Measurements from ENCODE around the gene CTCFL. TPM values are rescaled to one million over a fixed set of nuclear protein-coding genes. Genes with fewer than 3 reads are reported as not detected.

CTCFL gene
- total RNA-seq, 1 experiment from 2014 or later = not detected

DNA sequence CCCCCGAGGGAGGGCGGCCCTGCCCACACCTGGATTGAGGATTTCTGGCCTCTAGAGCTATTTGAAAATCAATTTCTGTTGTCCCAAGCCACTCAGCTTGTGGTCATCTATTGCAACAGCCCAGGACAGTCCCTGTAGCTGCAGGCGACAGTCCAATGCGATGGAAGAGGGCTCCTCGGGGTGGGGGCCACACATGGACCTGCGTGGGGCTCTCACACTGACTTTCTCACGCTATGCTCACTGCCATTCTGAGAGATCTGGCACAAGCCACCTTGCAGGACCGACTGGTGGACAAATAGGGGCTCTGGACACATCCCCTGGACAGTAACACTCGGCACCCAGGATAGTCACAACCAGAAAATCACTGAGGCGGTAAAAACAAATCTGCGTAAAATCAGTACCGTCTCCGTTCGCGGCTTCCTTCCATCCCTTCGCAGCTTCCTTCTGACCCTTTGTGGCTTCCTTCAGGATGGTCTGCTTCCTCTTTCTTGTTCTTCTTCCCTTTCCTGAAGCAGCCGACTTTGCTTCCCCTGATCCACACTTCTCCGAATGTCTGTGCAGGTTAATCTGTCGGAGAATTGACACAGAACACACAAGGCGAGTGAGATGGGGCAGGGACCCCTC lies 21.8 kb downstream of the CTCFL start:
- no peak overlapping the region for H3K4me2 ChIP-seq
- no peak for TF ChIP-seq EZH2 (IDR thresholded peaks at IDR 0.05; ENCODE audit: low read depth)
- TF ChIP-seq, protein P1, sequence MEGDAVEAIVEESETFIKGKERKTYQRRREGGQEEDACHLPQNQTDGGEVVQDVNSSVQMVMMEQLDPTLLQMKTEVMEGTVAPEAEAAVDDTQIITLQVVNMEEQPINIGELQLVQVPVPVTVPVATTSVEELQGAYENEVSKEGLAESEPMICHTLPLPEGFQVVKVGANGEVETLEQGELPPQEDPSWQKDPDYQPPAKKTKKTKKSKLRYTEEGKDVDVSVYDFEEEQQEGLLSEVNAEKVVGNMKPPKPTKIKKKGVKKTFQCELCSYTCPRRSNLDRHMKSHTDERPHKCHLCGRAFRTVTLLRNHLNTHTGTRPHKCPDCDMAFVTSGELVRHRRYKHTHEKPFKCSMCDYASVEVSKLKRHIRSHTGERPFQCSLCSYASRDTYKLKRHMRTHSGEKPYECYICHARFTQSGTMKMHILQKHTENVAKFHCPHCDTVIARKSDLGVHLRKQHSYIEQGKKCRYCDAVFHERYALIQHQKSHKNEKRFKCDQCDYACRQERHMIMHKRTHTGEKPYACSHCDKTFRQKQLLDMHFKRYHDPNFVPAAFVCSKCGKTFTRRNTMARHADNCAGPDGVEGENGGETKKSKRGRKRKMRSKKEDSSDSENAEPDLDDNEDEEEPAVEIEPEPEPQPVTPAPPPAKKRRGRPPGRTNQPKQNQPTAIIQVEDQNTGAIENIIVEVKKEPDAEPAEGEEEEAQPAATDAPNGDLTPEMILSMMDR (conservative IDR thresholded peaks at IDR 0.05) = no peak
- H3K9me2 ChIP-seq (ENCODE audit: insufficient read depth) = no peaks in the 10 kb centered on the region
- intact Hi-C loops (cut with micrococcal nuclease; ENCODE audit: unreplicated experiment) = no loop called here
- POLR2A ChIA-PET (ENCODE audit: unreplicated experiment) = no interaction called here
- no peak overlapping the region for H2AFZ ChIP-seq
- no peak overlapping the region for H3K4me3 ChIP-seq
- H3K9me3 ChIP-seq (ENCODE audit: insufficient read depth, low read depth) = no peaks in the 10 kb centered on the region
- CTCF ChIA-PET = no interaction called here
- no peaks in the 10 kb centered on the region for H3K36me3 ChIP-seq (ENCODE audit: low read depth)
- no peaks in the 10 kb centered on the region for H3K79me2 ChIP-seq (ENCODE audit: low read depth)
- no peaks in the 10 kb centered on the region for H3K27me3 ChIP-seq (ENCODE audit: insufficient read depth, low read depth)
- no peak for DNase-seq
- no TSS peak for BruUV-seq (replicated peaks)
- no peaks in the 10 kb centered on the region for H3F3A ChIP-seq (ENCODE audit: insufficient read depth, low read depth)
- H3K4me1 ChIP-seq (replicated peaks; ENCODE audit: insufficient read depth) = peaks cover 6% of the 10 kb centered on the region; the same call in 1 of the 2 replicates
- H3K27ac ChIP-seq = no peak overlapping the region
- no peaks in the 10 kb centered on the region for H4K20me1 ChIP-seq (ENCODE audit: insufficient read depth)

DNA sequence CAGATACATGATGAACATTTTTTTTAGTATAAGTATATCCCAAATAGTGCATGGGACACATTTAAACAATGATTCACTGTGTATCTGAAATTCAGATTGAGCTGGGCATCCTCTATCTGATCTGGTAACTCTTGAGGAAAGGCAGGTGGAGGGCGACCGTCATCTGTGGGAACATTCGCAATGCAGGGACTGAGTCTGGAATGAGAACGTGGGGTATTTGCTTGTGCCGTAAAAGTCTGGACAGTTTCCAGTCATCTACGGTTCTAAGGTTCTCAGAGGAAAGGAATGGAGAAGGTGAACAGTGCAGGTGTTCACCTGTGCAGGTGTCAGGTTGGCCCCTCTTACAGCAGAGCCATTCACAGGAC lies 22.6 kb downstream of the CTCFL start:
- H3F3A ChIP-seq (ENCODE audit: insufficient read depth, low read depth) = no peaks in the 10 kb centered on the region
- no TSS peak for BruUV-seq (replicated peaks)
- no peaks in the 10 kb centered on the region for H3K79me2 ChIP-seq (ENCODE audit: low read depth)
- H4K20me1 ChIP-seq (ENCODE audit: insufficient read depth) = no peaks in the 10 kb centered on the region
- no peak overlapping the region for H3K4me3 ChIP-seq
- H2AFZ ChIP-seq = no peak overlapping the region
- DNase-seq = no peak
- no peak overlapping the region for H3K4me2 ChIP-seq
- POLR2A ChIA-PET (ENCODE audit: unreplicated experiment) = no interaction called here
- CTCF ChIA-PET = no interaction called here
- no peak overlapping the region for H3K27ac ChIP-seq
- H3K9me2 ChIP-seq (ENCODE audit: insufficient read depth) = no peaks in the 10 kb centered on the region
- no peaks in the 10 kb centered on the region for H3K9me3 ChIP-seq (ENCODE audit: insufficient read depth, low read depth)
- no peaks in the 10 kb centered on the region for H3K27me3 ChIP-seq (ENCODE audit: insufficient read depth, low read depth)
- TF ChIP-seq, protein P1 (conservative IDR thresholded peaks at IDR 0.05) = no peak
- no peak for TF ChIP-seq EZH2 (IDR thresholded peaks at IDR 0.05; ENCODE audit: low read depth)
- H3K4me1 ChIP-seq (replicated peaks; ENCODE audit: insufficient read depth) = peaks cover 6% of the 10 kb centered on the region; the same call in 1 of the 2 replicates
- intact Hi-C loops (cut with micrococcal nuclease; ENCODE audit: unreplicated experiment) = no loop called here
- H3K36me3 ChIP-seq (ENCODE audit: low read depth) = no peaks in the 10 kb centered on the region

DNA sequence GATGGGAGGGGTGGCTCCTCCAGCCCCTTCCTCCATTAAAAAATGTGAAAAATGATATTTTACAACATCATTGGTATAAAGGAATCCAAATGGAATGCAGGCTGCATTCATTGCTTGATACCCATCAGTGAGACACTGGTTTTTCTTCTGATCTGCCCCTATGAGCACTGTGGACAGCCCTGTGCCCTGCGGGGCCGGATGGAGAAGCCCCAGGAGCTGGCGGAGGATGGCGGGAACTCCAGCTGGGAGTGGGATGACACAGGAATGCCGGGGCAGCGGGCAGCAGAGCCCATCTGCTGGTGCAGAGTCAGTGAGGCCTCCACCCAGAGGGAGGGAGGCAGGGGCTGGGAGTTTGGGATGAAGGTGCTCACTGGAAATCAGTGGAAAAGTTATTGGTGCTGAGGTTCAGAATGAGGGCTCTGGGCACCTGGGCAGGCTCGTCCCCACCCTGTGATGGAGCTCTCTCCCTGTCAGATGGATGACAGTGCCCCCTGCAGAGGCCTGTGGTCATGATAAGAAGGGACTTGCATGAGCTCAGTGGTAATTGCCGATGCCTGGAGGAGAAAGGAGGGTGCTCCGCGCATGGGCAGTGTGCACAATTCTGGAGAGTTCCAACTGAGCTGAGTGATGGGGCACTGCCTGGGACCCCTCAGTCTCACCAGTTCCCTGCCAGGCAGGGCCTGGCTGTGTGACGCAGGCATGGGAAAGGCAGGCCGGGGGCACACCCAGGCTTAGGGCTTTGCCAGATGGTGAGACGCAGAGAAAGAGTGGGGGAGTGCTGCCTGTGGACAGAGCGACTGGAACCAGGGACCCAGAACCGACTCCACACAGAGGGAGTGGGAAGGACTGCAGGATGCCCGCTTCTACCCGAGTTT lies 23.2 kb downstream of the CTCFL start:
- Histone ChIP-seq H3K4me2 (no peak overlapping the region), H3K36me3 (ENCODE audit: low read depth) (no peaks in the 10 kb centered on the region), H3K4me1 (replicated peaks; ENCODE audit: insufficient read depth) (peaks cover 6% of the 10 kb centered on the region; the same call in 1 of the 2 replicates), H3K79me2 (ENCODE audit: low read depth) (no peaks in the 10 kb centered on the region), H3K9me3 (ENCODE audit: insufficient read depth, low read depth) (no peaks in the 10 kb centered on the region), H3F3A (ENCODE audit: insufficient read depth, low read depth) (no peaks in the 10 kb centered on the region), H3K4me3 (no peak overlapping the region), H3K9me2 (ENCODE audit: insufficient read depth) (no peaks in the 10 kb centered on the region), H3K27me3 (ENCODE audit: insufficient read depth, low read depth) (no peaks in the 10 kb centered on the region), H4K20me1 (ENCODE audit: insufficient read depth) (no peaks in the 10 kb centered on the region), H3K27ac (no peak overlapping the region), H2AFZ (no peak overlapping the region)
- peak; percentile 62 to 68 for DNase-seq
- intact Hi-C loops (cut with micrococcal nuclease; ENCODE audit: unreplicated experiment) = no loop called here
- POLR2A ChIA-PET (ENCODE audit: unreplicated experiment) = interaction anchor here (0.6 kb wide), 1 partner anchor 1088 kb away, joined by 3 read pairs; no protein-coding TSS in a partner anchor
- TF ChIP-seq, protein P1 (conservative IDR thresholded peaks at IDR 0.05) = no peak; the same call in 1 of the 2 replicates
- no peak for TF ChIP-seq EZH2 (IDR thresholded peaks at IDR 0.05; ENCODE audit: low read depth)
- BruUV-seq (replicated peaks) = no TSS peak
- CTCF ChIA-PET = interaction anchor here (0.6 to 0.7 kb wide), 2 partner anchors 12 to 95 kb away, joined by 3 read pairs; no protein-coding TSS in a partner anchor
